WTC11 (cell line): Measurements from ENCODE around the gene PRKAG2. TPM values are rescaled to one million over a fixed set of nuclear protein-coding genes. Genes with fewer than 3 reads are reported as not detected.

Source experiments
- ATAC-seq: fragments of 200-7000 bp; cut with Tn5 transposase; 2 replicates; pipeline ENCODE4 v1.10.0; 2021; ENCODE audit warnings: mild to moderate bottlenecking, moderate library complexity
- CTCF ChIA-PET: fragments of 300-600 bp; sonication (Branson Sonifier 250); formaldehyde crosslinking; loops from one replicate; lab custom pipeline; 2021; ENCODE audit warnings: antibody characterized with exemption; lab: Charles Lee
- POLR2A ChIA-PET: fragments of 350-600 bp; sonication (Branson Sonifier 250); formaldehyde crosslinking; loops from one replicate; lab custom pipeline; 2021; ENCODE audit warnings: antibody characterized with exemption; lab: Charles Lee
- DNase-seq: peaks from one replicate; pipeline ENCODE4 v3.0.0; 2021; ENCODE audit warnings: low spot score
- H3K27ac Mint-ChIP-seq: 2 replicates; pipeline ENCODE4 v1.8.0; 2021; ENCODE audit warnings: mixed read lengths
- H3K27me3 Mint-ChIP-seq: 2 replicates; pipeline ENCODE4 v1.8.0; 2021; ENCODE audit warnings: low read depth, mild to moderate bottlenecking, moderate library complexity, mixed read lengths
- H3K36me3 Mint-ChIP-seq: 2 replicates; pipeline ENCODE4 v1.8.0; 2021; ENCODE audit warnings: mixed read lengths
- H3K4me1 Mint-ChIP-seq: 2 replicates; pipeline ENCODE4 v1.8.0; 2022; ENCODE audit warnings: mixed read lengths
- H3K4me3 Mint-ChIP-seq: 2 replicates; pipeline ENCODE4 v1.8.0; 2021; ENCODE audit warnings: mild to moderate bottlenecking, moderate library complexity, mixed read lengths
- H3K9me3 Mint-ChIP-seq: 2 replicates; pipeline ENCODE4 v1.8.0; 2021; ENCODE audit warnings: mixed read lengths
- ATF1 ChIP-seq: sonication (generic); formaldehyde crosslinking; IDR thresholded peaks from 2 replicates; pipeline ENCODE4 v1.8.1; 2023; ENCODE audit warnings: mild to moderate bottlenecking, moderate library complexity, missing genetic modification reagents
- ATF2 ChIP-seq: sonication (generic); formaldehyde crosslinking; IDR thresholded peaks from 2 replicates; pipeline ENCODE4 v1.8.1; 2022; ENCODE audit warnings: low read depth, missing genetic modification reagents, borderline replicate concordance
- ELF4 ChIP-seq: sonication (generic); formaldehyde crosslinking; IDR thresholded peaks from 2 replicates; pipeline ENCODE4 v1.8.1; 2022; ENCODE audit warnings: low read depth, mild to moderate bottlenecking, moderate library complexity, missing genetic modification reagents
- FOXJ3 ChIP-seq: sonication (generic); formaldehyde crosslinking; IDR thresholded peaks from 2 replicates; pipeline ENCODE4 v1.9.0; 2021; ENCODE audit warnings: missing genetic modification reagents, mild to moderate bottlenecking, borderline replicate concordance
- FOXP1 ChIP-seq: sonication (generic); formaldehyde crosslinking; IDR thresholded peaks from 2 replicates; pipeline ENCODE4 v1.8.0; 2022; ENCODE audit warnings: missing genetic modification reagents, mild to moderate bottlenecking, moderate library complexity, borderline replicate concordance
- MAX ChIP-seq: sonication (generic); formaldehyde crosslinking; IDR thresholded peaks from 2 replicates; pipeline ENCODE4 v1.8.0; 2022; ENCODE audit warnings: mild to moderate bottlenecking, missing genetic modification reagents
- SMAD3 ChIP-seq: sonication (generic); formaldehyde crosslinking; IDR thresholded peaks from 2 replicates; pipeline ENCODE4 v1.8.0; 2022; ENCODE audit warnings: missing genetic modification reagents, mild to moderate bottlenecking, borderline replicate concordance
- USF1 ChIP-seq: sonication (generic); formaldehyde crosslinking; IDR thresholded peaks from 2 replicates; pipeline ENCODE4 v1.8.0; 2022; ENCODE audit warnings: mild to moderate bottlenecking, missing genetic modification reagents
- ZBTB21 ChIP-seq: sonication (generic); formaldehyde crosslinking; IDR thresholded peaks from 2 replicates; pipeline ENCODE4 v1.8.1; 2023; ENCODE audit warnings: mild to moderate bottlenecking, missing genetic modification reagents, borderline replicate concordance
- ZNF138 ChIP-seq: sonication (generic); formaldehyde crosslinking; conservative IDR thresholded peaks from 2 replicates; pipeline ENCODE4 v1.8.1; 2022; ENCODE audit warnings: mild to moderate bottlenecking, moderate library complexity, missing genetic modification reagents
- ZNF232 ChIP-seq: sonication (generic); formaldehyde crosslinking; IDR thresholded peaks from 2 replicates; pipeline ENCODE4 v1.8.0; 2022; ENCODE audit warnings: mild to moderate bottlenecking, missing genetic modification reagents
- ZNF263 ChIP-seq: sonication (generic); formaldehyde crosslinking; IDR thresholded peaks from 2 replicates; pipeline ENCODE4 v1.8.1; 2022; ENCODE audit warnings: low read depth, mild to moderate bottlenecking, moderate library complexity, missing genetic modification reagents
- ZNF423 ChIP-seq: fragments of 250-450 bp; sonication (Bioruptor Pico); IDR thresholded peaks from 2 replicates; pipeline ENCODE4 v2.1.2; 2022; ENCODE audit warnings: mild to moderate bottlenecking, moderate library complexity
- ZNF671 ChIP-seq: fragments of 250-450 bp; sonication (Bioruptor Pico); IDR thresholded peaks from 2 replicates; pipeline ENCODE4 v1.8.0; 2021; ENCODE audit warnings: mild to moderate bottlenecking
- ZSCAN18 ChIP-seq: fragments of 250-450 bp; sonication (Bioruptor Pico); IDR thresholded peaks from 2 replicates; pipeline ENCODE4 v2.1.2; 2022; ENCODE audit warnings: mild to moderate bottlenecking, moderate library complexity
- total RNA-seq: library from RNA; stranded (reverse); gene quantifications from 3 replicates; pipeline ENCODE4 v1.2.3, GENCODE V29; 2021
- TF ChIP-seq, protein P1 (sequence below): sonication (generic); formaldehyde crosslinking; conservative IDR thresholded peaks from 2 replicates; pipeline ENCODE4 v1.8.1; 2022; ENCODE audit warnings: mild to moderate bottlenecking, missing genetic modification reagents
- TF ChIP-seq, protein P2 (sequence below): sonication (generic); formaldehyde crosslinking; IDR thresholded peaks from 2 replicates; pipeline ENCODE4 v1.8.1; 2023; ENCODE audit warnings: mild to moderate bottlenecking, missing genetic modification reagents, moderate library complexity
- TF ChIP-seq, protein P3 (sequence below): sonication (generic); formaldehyde crosslinking; IDR thresholded peaks from 2 replicates; pipeline ENCODE4 v1.8.1; 2023; ENCODE audit warnings: mild to moderate bottlenecking, moderate library complexity, missing genetic modification reagents
- TF ChIP-seq, protein P4 (sequence below): sonication (generic); formaldehyde crosslinking; IDR thresholded peaks from 2 replicates; pipeline ENCODE4 v1.8.1; 2023; ENCODE audit warnings: mild to moderate bottlenecking, missing genetic modification reagents
- TF ChIP-seq, protein P5 (sequence below): sonication (generic); formaldehyde crosslinking; IDR thresholded peaks from 2 replicates; pipeline ENCODE4 v1.8.1; 2022; ENCODE audit warnings: low read depth, mild to moderate bottlenecking, moderate library complexity, missing genetic modification reagents, borderline replicate concordance

PRKAG2 gene
- total RNA-seq, 1 experiment from 2014 or later, result 20.3 TPM

GRCh38 chr7:151865070-151865670 lies 11.7 kb downstream of the PRKAG2 start:
- Mint-ChIP-seq H3K9me3 (no peaks in the 10 kb centered on the region), H3K27me3 (no peaks in the 10 kb centered on the region), H3K36me3 (no peaks in the 10 kb centered on the region), H3K4me1 (peaks cover 19% of the 10 kb centered on the region), H3K4me3 (no peak overlapping the region), H3K27ac (no peak overlapping the region)
- DNase-seq (no peak), ATAC-seq (no peak)
- TF ChIP-seq, protein P1, sequence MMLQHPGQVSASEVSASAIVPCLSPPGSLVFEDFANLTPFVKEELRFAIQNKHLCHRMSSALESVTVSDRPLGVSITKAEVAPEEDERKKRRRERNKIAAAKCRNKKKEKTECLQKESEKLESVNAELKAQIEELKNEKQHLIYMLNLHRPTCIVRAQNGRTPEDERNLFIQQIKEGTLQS (CRISPR knock-in tag), result no peak
- no peak for TF ChIP-seq ATF1 (CRISPR knock-in tag)
- no peak for TF ChIP-seq FOXP1 (CRISPR knock-in tag)
- POLR2A ChIA-PET, result interaction anchor here (0.6 kb wide), 1 partner anchor 322 kb away, joined by 4 read pairs; no protein-coding TSS in a partner anchor
- CTCF ChIA-PET, result no interaction called here

DNA sequence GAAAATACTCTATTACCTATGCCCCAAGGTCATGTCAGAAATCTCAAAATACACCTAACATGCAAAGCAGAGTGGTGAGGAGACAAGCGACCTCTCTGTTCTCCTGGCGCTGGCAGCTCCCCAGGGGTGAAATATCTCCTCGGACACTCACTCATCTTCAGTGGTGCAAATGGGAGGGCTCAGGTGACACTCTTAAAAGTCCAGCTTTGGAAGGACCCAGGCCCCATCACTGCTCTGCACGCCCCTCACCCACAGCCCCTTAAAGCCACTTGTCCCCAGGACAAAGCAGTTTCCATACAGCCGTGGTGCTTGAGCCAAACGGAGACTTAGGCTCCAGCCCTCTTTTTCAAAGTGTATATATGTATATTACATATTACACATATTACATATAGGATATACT lies 12.4 kb downstream of the PRKAG2 start:
- TF ChIP-seq ZNF671 (CRISPR knock-in tag) (no peak), ELF4 (no peak), USF1 (CRISPR knock-in tag) (no peak), MAX (CRISPR knock-in tag) (no peak), ZBTB21 (CRISPR knock-in tag) (no peak), SMAD3 (CRISPR knock-in tag) (no peak), ZNF232 (no peak), ZSCAN18 (CRISPR knock-in tag) (no peak)
- TF ChIP-seq, protein P2, sequence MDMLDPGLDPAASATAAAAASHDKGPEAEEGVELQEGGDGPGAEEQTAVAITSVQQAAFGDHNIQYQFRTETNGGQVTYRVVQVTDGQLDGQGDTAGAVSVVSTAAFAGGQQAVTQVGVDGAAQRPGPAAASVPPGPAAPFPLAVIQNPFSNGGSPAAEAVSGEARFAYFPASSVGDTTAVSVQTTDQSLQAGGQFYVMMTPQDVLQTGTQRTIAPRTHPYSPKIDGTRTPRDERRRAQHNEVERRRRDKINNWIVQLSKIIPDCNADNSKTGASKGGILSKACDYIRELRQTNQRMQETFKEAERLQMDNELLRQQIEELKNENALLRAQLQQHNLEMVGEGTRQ, result no peak
- TF ChIP-seq, protein P3, sequence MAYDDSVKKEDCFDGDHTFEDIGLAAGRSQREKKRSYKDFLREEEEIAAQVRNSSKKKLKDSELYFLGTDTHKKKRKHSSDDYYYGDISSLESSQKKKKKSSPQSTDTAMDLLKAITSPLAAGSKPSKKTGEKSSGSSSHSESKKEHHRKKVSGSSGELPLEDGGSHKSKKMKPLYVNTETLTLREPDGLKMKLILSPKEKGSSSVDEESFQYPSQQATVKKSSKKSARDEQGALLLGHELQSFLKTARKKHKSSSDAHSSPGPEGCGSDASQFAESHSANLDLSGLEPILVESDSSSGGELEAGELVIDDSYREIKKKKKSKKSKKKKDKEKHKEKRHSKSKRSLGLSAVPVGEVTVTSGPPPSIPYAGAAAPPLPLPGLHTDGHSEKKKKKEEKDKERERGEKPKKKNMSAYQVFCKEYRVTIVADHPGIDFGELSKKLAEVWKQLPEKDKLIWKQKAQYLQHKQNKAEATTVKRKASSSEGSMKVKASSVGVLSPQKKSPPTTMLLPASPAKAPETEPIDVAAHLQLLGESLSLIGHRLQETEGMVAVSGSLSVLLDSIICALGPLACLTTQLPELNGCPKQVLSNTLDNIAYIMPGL (CRISPR knock-in tag), result no peak
- no peaks in the 10 kb centered on the region for H3K9me3 Mint-ChIP-seq
- no peaks in the 10 kb centered on the region for H3K27me3 Mint-ChIP-seq

GRCh38 chr7:151864081-151864480 lies 12.8 kb downstream of the PRKAG2 start:
- Mint-ChIP-seq H3K9me3 (no peaks in the 10 kb centered on the region), H3K27ac (no peak overlapping the region), H3K4me1 (peaks cover 17% of the 10 kb centered on the region), H3K4me3 (no peak overlapping the region), H3K36me3 (no peaks in the 10 kb centered on the region), H3K27me3 (no peaks in the 10 kb centered on the region)
- no peak for DNase-seq
- ATAC-seq, result no peak
- CTCF ChIA-PET, result interaction anchor here (1.3 to 1.5 kb wide), 5 partner anchors 12 to 166 kb away, joined by 3 to 13 read pairs (median 4); no protein-coding TSS in a partner anchor
- POLR2A ChIA-PET, result no interaction called here
- TF ChIP-seq FOXJ3 (CRISPR knock-in tag) (no peak), ZNF263 (CRISPR knock-in tag) (no peak), ZNF423 (CRISPR knock-in tag) (no peak), ATF2 (no peak), ZNF138 (CRISPR knock-in tag) (no peak)
- TF ChIP-seq, protein P3 (CRISPR knock-in tag), result no peak
- TF ChIP-seq, protein P4, sequence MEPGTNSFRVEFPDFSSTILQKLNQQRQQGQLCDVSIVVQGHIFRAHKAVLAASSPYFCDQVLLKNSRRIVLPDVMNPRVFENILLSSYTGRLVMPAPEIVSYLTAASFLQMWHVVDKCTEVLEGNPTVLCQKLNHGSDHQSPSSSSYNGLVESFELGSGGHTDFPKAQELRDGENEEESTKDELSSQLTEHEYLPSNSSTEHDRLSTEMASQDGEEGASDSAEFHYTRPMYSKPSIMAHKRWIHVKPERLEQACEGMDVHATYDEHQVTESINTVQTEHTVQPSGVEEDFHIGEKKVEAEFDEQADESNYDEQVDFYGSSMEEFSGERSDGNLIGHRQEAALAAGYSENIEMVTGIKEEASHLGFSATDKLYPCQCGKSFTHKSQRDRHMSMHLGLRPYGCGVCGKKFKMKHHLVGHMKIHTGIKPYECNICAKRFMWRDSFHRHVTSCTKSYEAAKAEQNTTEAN (CRISPR knock-in tag), result no peak
- TF ChIP-seq, protein P5, sequence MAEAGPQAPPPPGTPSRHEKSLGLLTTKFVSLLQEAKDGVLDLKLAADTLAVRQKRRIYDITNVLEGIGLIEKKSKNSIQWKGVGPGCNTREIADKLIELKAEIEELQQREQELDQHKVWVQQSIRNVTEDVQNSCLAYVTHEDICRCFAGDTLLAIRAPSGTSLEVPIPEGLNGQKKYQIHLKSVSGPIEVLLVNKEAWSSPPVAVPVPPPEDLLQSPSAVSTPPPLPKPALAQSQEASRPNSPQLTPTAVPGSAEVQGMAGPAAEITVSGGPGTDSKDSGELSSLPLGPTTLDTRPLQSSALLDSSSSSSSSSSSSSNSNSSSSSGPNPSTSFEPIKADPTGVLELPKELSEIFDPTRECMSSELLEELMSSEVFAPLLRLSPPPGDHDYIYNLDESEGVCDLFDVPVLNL (CRISPR knock-in tag), result no peak

More for the DNA sequence above, 12.4 kb downstream of the PRKAG2 start:
- Mint-ChIP-seq H3K4me3 (no peak overlapping the region), H3K36me3 (no peaks in the 10 kb centered on the region), H3K27ac (no peak overlapping the region), H3K4me1 (peaks cover 19% of the 10 kb centered on the region)
- no peak for DNase-seq
- CTCF ChIA-PET, result no interaction called here
- POLR2A ChIA-PET, result no interaction called here
- ATAC-seq, result no peak
